Psoas muscle (tissue), 8 donors: Measurements from ENCODE around the gene F9. TPM values are rescaled to one million over a fixed set of nuclear protein-coding genes. Genes with fewer than 3 reads are reported as not detected.

Experiments used
- ATAC-seq, 4 donors: fragments of 200-7000 bp; cut with Tn5 transposase; one replicate each; pipeline ENCODE4 v1.9.1; 2020; ENCODE audit warnings: moderate library complexity in 3 of 4, mild to moderate bottlenecking in 2 of 4
- DNase-seq, 2 donors: peaks; one replicate each; pipeline ENCODE4 v3.0.0-alpha.2; 2020
- H3K27ac ChIP-seq: fragments of 200-600 bp; one replicate; pipeline ENCODE4 v1.8.0; 2022
- H3K27me3 ChIP-seq, 3 donors: fragments of 200-600 bp in 1 of 3; one replicate each; pipeline versions ENCODE4 v1.6.1 to v1.8.0; 2013 to 2022; ENCODE audit warnings: low read length in 2 of 3, mild to moderate bottlenecking in 2 of 3, moderate library complexity in 1 of 3; ENCODE audit not compliant: insufficient read depth in 3 of 3
- H3K36me3 ChIP-seq, 2 donors: fragments of 200-600 bp in 1 of 2; one replicate each; pipeline versions ENCODE4 v1.6.1 to v1.8.0; 2013 to 2022; ENCODE audit warnings: low read depth in 1 of 2, mild to moderate bottlenecking in 1 of 2, moderate library complexity in 1 of 2; ENCODE audit not compliant: insufficient read depth in 1 of 2
- H3K4me1 ChIP-seq: fragments of 200-600 bp; one replicate; pipeline ENCODE4 v1.8.0; 2022
- H3K4me3 ChIP-seq: fragments of 200-600 bp; one replicate; pipeline ENCODE4 v1.8.0; 2022; ENCODE audit warnings: mild to moderate bottlenecking
- H3K9me3 ChIP-seq: fragments of 200-600 bp; one replicate; pipeline ENCODE4 v1.8.0; 2022
- CTCF ChIP-seq: fragments of 200-600 bp; IDR thresholded peaks from one replicate; pipeline ENCODE4 v1.8.0; 2022; ENCODE audit warnings: antibody characterized with exemption
- WGBS, 3 donors: extraction: QIAGEN DNeasy Blood & Tissue Kit; methylation state at CpG; one replicate each; pipeline versions ENCODE4 v1.1.6 to v1.1.7; 2013; 5-methylcytosine and 5-hydroxymethylcytosine counted together
- intact Hi-C, 2 donors: fragments of 100-400 bp; cut with DNase I; formaldehyde crosslinking; loops; one replicate each; pipeline versions ENCODE4 v1.11.0 to v1.14.2; 2022
- polyA plus RNA-seq, 3 donors: library from polyadenylated mRNA; stranded (reverse); fragments of 200-250 nt; gene quantifications; one replicate each; pipeline ENCODE4 v1.2.3, GENCODE V29; 2013
- total RNA-seq, 4 donors: library from RNA; stranded (reverse); fragmentation: NEBNext Ultra II Directional in 2 of 4; extraction: Animal tissue kit (Norgen Biotek cat#: 25700) in 2 of 4; gene quantifications; one replicate each; pipeline versions ENCODE4 v1.2.1 to v1.2.4, GENCODE V29; 2021 to 2023
- donor health status: healthy with polysubstance abuse.
- donor health status: DM: no; HTN: no; CAD: no; lungs with moderate emphysema.
- donor health status: Bipolar disorder and iron deficiency.
- donor health status: healthy.
- donor health status: DM: yes; HTN: yes; CAD: no.
- donor health status: DM: no; HTN: no; CAD: no.
- donor health status: DM: no; HTN: no; CAD: no.
- donor health status: DM: yes; HTN: yes; CAD: no.

F9 gene
- total and polyA plus RNA-seq, 7 donors = not detected

- intact Hi-C loops = no loop called here
- no peak for ATAC-seq
Measured at GRCh38 chrX:139538907-139539790, 8.6 kb downstream of the F9 start.

GRCh38 chrX:139542652-139543051 lies 12.1 kb downstream of the F9 start:
- no peaks in the 10 kb centered on the region for H3K36me3 ChIP-seq
- no peaks in the 10 kb centered on the region for H3K9me3 ChIP-seq
- H3K4me1 ChIP-seq = no peaks in the 10 kb centered on the region
- TF ChIP-seq CTCF = no peak
- intact Hi-C loops = no loop called here
- H3K4me3 ChIP-seq = no peak overlapping the region
- 47 to 85% (median 83%) methylated on average over 1 of the region's 1 CpG for WGBS, 3 donors
- no peak for ATAC-seq
- DNase-seq = no peak
- H3K27me3 ChIP-seq = peaks cover 0 to 3% (median 0%) of the 10 kb centered on the region in 3 donors
- H3K27ac ChIP-seq = no peak overlapping the region

More at GRCh38 chrX:139538907-139539790, 8.6 kb downstream of the F9 start:
- Histone ChIP-seq H3K9me3 (no peaks in the 10 kb centered on the region), H3K4me1 (no peaks in the 10 kb centered on the region), H3K36me3 (no peaks in the 10 kb centered on the region), H3K4me3 (no peak overlapping the region), H3K27ac (no peak overlapping the region), H3K27me3 (no peaks in the 10 kb centered on the region)
- no peak for DNase-seq
- WGBS, 3 donors = 41 to 48% (median 42%) methylated on average over 3 of the region's 3 CpGs
- no peak for TF ChIP-seq CTCF

- 89 to 97% (median 97%) methylated on average over 4 of the region's 4 CpGs for WGBS, 3 donors
- DNase-seq = no peak
Measured at GRCh38 chrX:139543920-139544319, 13.4 kb downstream of the F9 start.

GRCh38 chrX:139544591-139544990 lies 14.1 kb downstream of the F9 start:
- Histone ChIP-seq H3K9me3 (no peaks in the 10 kb centered on the region), H3K36me3 (no peaks in the 10 kb centered on the region), H3K27me3 (peaks cover 0 to 3% (median 0%) of the 10 kb centered on the region in 3 donors), H3K4me3 (no peak overlapping the region), H3K27ac (no peak overlapping the region), H3K4me1 (no peaks in the 10 kb centered on the region)
- intact Hi-C loops = no loop called here
- DNase-seq = no peak
- WGBS, 3 donors = 53 to 79% (median 70%) methylated on average over 3 of the region's 3 CpGs
- no peak for ATAC-seq
- no peak for TF ChIP-seq CTCF

More at GRCh38 chrX:139543920-139544319, 13.4 kb downstream of the F9 start:
- Histone ChIP-seq H3K9me3 (no peaks in the 10 kb centered on the region), H3K36me3 (no peaks in the 10 kb centered on the region), H3K4me1 (no peaks in the 10 kb centered on the region), H3K27ac (no peak overlapping the region), H3K27me3 (peaks cover 0 to 3% (median 0%) of the 10 kb centered on the region in 3 donors), H3K4me3 (no peak overlapping the region)
- intact Hi-C loops = no loop called here
- ATAC-seq = no peak
- no peak for TF ChIP-seq CTCF
